OCI-LY3 (cell line): ENCODE measurements around the gene WDR93.

ENCODE experiments used
- EZH2phosphoT487 ChIP-seq: fragments of 200-600 bp; shearing (Covaris generic); IDR thresholded peaks from 2 replicates; pipeline ENCODE4 v1.6.1; 2018; ENCODE audit warnings: antibody characterized with exemption, mixed run types, low read depth
- TF ChIP-seq, protein P1 (sequence below): fragments of 200-600, 300-600 bp; sonication (generic); IDR thresholded peaks from 2 replicates; pipeline ENCODE4 v1.5.1; 2014; ENCODE audit warnings: antibody characterized with exemption, low read length, low read depth

GRCh38 chr15:89653578-89653977 is 37.0 kb upstream of the WDR93 start:
- TF ChIP-seq, protein P1, sequence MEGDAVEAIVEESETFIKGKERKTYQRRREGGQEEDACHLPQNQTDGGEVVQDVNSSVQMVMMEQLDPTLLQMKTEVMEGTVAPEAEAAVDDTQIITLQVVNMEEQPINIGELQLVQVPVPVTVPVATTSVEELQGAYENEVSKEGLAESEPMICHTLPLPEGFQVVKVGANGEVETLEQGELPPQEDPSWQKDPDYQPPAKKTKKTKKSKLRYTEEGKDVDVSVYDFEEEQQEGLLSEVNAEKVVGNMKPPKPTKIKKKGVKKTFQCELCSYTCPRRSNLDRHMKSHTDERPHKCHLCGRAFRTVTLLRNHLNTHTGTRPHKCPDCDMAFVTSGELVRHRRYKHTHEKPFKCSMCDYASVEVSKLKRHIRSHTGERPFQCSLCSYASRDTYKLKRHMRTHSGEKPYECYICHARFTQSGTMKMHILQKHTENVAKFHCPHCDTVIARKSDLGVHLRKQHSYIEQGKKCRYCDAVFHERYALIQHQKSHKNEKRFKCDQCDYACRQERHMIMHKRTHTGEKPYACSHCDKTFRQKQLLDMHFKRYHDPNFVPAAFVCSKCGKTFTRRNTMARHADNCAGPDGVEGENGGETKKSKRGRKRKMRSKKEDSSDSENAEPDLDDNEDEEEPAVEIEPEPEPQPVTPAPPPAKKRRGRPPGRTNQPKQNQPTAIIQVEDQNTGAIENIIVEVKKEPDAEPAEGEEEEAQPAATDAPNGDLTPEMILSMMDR = no peak
- TF ChIP-seq EZH2phosphoT487 = no peak
